OCI-LY3 (cell line): ENCODE results near the gene LMNA.

ENCODE experiments used
- H2AFZ ChIP-seq: fragments of 200-600, 300-600 bp; shearing (Covaris generic); 2 replicates; pipeline ENCODE4 v1.6.0; 2014; ENCODE audit warnings: antibody characterized with exemption, low read depth, low read length
- H3K27ac ChIP-seq: fragments of 200-600, 300-600 bp; sonication (generic); 2 replicates; pipeline ENCODE4 v1.5.1; 2014; ENCODE audit warnings: mild to moderate bottlenecking, low read length, moderate library complexity, mixed read lengths
- H3K27me3 ChIP-seq: fragments of 200-600, 300-600 bp; sonication (generic); 2 replicates; pipeline ENCODE4 v1.6.1; 2014; ENCODE audit warnings: low read depth, low read length, mixed read lengths
- H3K36me3 ChIP-seq: fragments of 200-600, 300-600 bp; sonication (generic); replicated peaks from 2 replicates; pipeline ENCODE3; 2014; ENCODE audit warnings: low read depth, low read length, mixed read lengths
- H3K4me1 ChIP-seq: fragments of 300-600, 200-600 bp; sonication (generic); 2 replicates; pipeline ENCODE4 v1.6.1; 2014; ENCODE audit warnings: low read length, mixed read lengths
- H3K4me2 ChIP-seq: fragments of 200-600, 300-600 bp; sonication (generic); 2 replicates; pipeline ENCODE4 v1.6.1; 2014; ENCODE audit warnings: low read length, mixed read lengths
- H3K4me3 ChIP-seq: fragments of 300-600, 200-600 bp; sonication (generic); 2 replicates; pipeline ENCODE4 v1.5.1; 2014; ENCODE audit warnings: antibody characterized with exemption, mild to moderate bottlenecking, low read length, moderate library complexity
- H3K79me2 ChIP-seq: fragments of 300-600, 200-600 bp; shearing (Covaris generic); 2 replicates; pipeline ENCODE4 v1.6.1; 2014; ENCODE audit warnings: mild to moderate bottlenecking, low read length, mixed read lengths
- H3K9ac ChIP-seq: fragments of 300-600, 200-600 bp; shearing (Covaris generic); 2 replicates; pipeline ENCODE4 v1.6.0; 2014; ENCODE audit warnings: mild to moderate bottlenecking, low read length, moderate library complexity
- H3K9me3 ChIP-seq: fragments of 200-600, 300-600 bp; shearing (Covaris generic); 2 replicates; pipeline ENCODE4 v1.6.1; 2014; ENCODE audit warnings: low read length, mixed read lengths; ENCODE audit not compliant: insufficient read depth
- H4K20me1 ChIP-seq: fragments of 200-600, 300-600 bp; sonication (generic); 2 replicates; pipeline ENCODE4 v1.6.1; 2016; ENCODE audit warnings: low read length, mixed read lengths; ENCODE audit not compliant: insufficient read depth
- CTCF ChIP-seq: fragments of 200-600, 300-600 bp; sonication (generic); IDR thresholded peaks from 2 replicates; pipeline ENCODE4 v1.5.1; 2014; ENCODE audit warnings: antibody characterized with exemption, low read length, low read depth
- EZH2phosphoT487 ChIP-seq: fragments of 200-600 bp; shearing (Covaris generic); IDR thresholded peaks from 2 replicates; pipeline ENCODE4 v1.6.1; 2018; ENCODE audit warnings: antibody characterized with exemption, mixed run types, low read depth

LMNA gene

GRCh38 chr1:156075775-156076204, 38.7 kb upstream of the LMNA start:
- no peak overlapping the region for H3K4me2 ChIP-seq
- no peaks in the 10 kb centered on the region for H4K20me1 ChIP-seq
- no peak overlapping the region for H3K9ac ChIP-seq
- no peaks in the 10 kb centered on the region for H3K9me3 ChIP-seq
- no peak for TF ChIP-seq CTCF
- no peak for TF ChIP-seq EZH2phosphoT487
- no peaks in the 10 kb centered on the region for H3K79me2 ChIP-seq
- H3K4me3 ChIP-seq, result no peak overlapping the region
- H3K36me3 ChIP-seq, result no peaks in the 10 kb centered on the region
- no peak overlapping the region for H2AFZ ChIP-seq
- no peak overlapping the region for H3K27ac ChIP-seq
- H3K4me1 ChIP-seq, result no peaks in the 10 kb centered on the region
- H3K27me3 ChIP-seq, result no peaks in the 10 kb centered on the region

GRCh38 chr1:156076609-156077429, 37.7 kb upstream of the LMNA start:
- no peak overlapping the region for H3K27ac ChIP-seq
- no peak overlapping the region for H3K4me2 ChIP-seq
- H3K4me1 ChIP-seq, result peaks cover 6% of the 10 kb centered on the region; the same call in 1 of the 2 replicates
- no peak overlapping the region for H3K4me3 ChIP-seq
- H4K20me1 ChIP-seq, result no peaks in the 10 kb centered on the region
- H3K36me3 ChIP-seq, result no peaks in the 10 kb centered on the region
- no peak overlapping the region for H2AFZ ChIP-seq
- TF ChIP-seq CTCF (no peak), EZH2phosphoT487 (no peak)
- no peak overlapping the region for H3K9ac ChIP-seq
- no peaks in the 10 kb centered on the region for H3K79me2 ChIP-seq
- no peaks in the 10 kb centered on the region for H3K9me3 ChIP-seq
- H3K27me3 ChIP-seq, result no peaks in the 10 kb centered on the region

- Histone ChIP-seq H3K4me2 (no peak overlapping the region), H3K36me3 (no peaks in the 10 kb centered on the region), H3K4me3 (no peak overlapping the region), H2AFZ (no peak overlapping the region), H3K4me1 (peaks cover 6% of the 10 kb centered on the region; the same call in 1 of the 2 replicates), H3K9me3 (no peaks in the 10 kb centered on the region), H3K9ac (no peak overlapping the region), H3K27me3 (no peaks in the 10 kb centered on the region), H3K27ac (no peak overlapping the region), H4K20me1 (no peaks in the 10 kb centered on the region), H3K79me2 (no peaks in the 10 kb centered on the region)
- no peak for TF ChIP-seq CTCF
- TF ChIP-seq EZH2phosphoT487, result no peak
Measured at GRCh38 chr1:156077430-156077760, 37.1 kb upstream of the LMNA start.

GRCh38 chr1:156078728-156079127, 35.8 kb upstream of the LMNA start:
- Histone ChIP-seq H3K4me2 (no peak overlapping the region), H3K9ac (no peak overlapping the region), H3K36me3 (no peaks in the 10 kb centered on the region), H2AFZ (no peak overlapping the region), H3K4me1 (peaks cover 10% of the 10 kb centered on the region; the same call in 1 of the 2 replicates), H4K20me1 (no peaks in the 10 kb centered on the region), H3K27me3 (peaks cover 9% of the 10 kb centered on the region), H3K4me3 (no peak overlapping the region), H3K9me3 (no peaks in the 10 kb centered on the region), H3K27ac (no peak overlapping the region), H3K79me2 (no peaks in the 10 kb centered on the region)
- TF ChIP-seq EZH2phosphoT487 (no peak), CTCF (no peak)
